PC-9 (cell line): ENCODE data around the gene SND1.

Experiments used
- EZH2 ChIP-seq: fragments of 200-600 bp; sonication (generic); IDR thresholded peaks from 2 replicates; pipeline ENCODE4 v1.8.0; 2017; ENCODE audit warnings: antibody characterized with exemption, low read depth
- TF ChIP-seq, protein P1 (sequence below): fragments of 200-600 bp; sonication (generic); conservative IDR thresholded peaks from 2 replicates; pipeline ENCODE4 v1.6.1; 2017; ENCODE audit warnings: mixed run types, antibody characterized with exemption, mild to moderate bottlenecking, moderate library complexity

DNA sequence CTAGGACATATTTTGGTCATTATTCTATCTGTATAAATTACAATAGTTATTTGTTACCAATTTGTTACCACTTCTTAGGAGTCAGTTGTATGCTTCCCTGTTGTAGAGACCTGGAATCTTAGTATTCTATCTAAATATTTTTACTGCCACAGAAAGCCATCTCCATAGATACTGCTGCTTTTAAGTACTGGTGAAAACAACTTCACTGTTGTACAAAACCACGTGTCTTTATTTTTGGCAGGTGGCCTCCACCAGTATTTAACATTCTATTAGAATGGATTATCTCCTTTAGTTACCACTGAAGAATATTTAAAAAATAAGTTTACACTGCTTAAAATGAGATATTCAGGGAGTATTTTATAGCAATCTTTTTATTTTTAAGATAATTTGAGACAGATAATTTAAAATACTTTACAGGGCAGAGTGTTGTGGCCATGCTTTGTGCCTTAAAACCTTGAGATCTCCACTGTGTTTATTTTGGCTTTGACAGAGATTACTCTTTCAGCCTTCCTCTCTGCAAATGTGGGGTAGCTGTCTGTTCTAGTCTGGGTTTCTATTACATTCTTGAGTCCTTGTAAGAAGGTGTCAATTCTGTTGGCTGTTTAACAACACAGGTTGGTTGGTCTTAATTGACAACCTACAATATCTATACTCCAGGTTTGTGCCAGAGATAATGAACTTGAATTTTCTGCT is 193.7 kb downstream of the SND1 start:
- TF ChIP-seq, protein P1, sequence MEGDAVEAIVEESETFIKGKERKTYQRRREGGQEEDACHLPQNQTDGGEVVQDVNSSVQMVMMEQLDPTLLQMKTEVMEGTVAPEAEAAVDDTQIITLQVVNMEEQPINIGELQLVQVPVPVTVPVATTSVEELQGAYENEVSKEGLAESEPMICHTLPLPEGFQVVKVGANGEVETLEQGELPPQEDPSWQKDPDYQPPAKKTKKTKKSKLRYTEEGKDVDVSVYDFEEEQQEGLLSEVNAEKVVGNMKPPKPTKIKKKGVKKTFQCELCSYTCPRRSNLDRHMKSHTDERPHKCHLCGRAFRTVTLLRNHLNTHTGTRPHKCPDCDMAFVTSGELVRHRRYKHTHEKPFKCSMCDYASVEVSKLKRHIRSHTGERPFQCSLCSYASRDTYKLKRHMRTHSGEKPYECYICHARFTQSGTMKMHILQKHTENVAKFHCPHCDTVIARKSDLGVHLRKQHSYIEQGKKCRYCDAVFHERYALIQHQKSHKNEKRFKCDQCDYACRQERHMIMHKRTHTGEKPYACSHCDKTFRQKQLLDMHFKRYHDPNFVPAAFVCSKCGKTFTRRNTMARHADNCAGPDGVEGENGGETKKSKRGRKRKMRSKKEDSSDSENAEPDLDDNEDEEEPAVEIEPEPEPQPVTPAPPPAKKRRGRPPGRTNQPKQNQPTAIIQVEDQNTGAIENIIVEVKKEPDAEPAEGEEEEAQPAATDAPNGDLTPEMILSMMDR, result no peak
- no peak for TF ChIP-seq EZH2
